NCI-H2081 (cell line): Measurements from ENCODE around the gene CDH4.

Source experiments
- DNase-seq, 2 experiments: peaks; one replicate each; lab custom pipeline; 2025; lab: John Stamatoyannopoulos, UW

CDH4 gene

DNA sequence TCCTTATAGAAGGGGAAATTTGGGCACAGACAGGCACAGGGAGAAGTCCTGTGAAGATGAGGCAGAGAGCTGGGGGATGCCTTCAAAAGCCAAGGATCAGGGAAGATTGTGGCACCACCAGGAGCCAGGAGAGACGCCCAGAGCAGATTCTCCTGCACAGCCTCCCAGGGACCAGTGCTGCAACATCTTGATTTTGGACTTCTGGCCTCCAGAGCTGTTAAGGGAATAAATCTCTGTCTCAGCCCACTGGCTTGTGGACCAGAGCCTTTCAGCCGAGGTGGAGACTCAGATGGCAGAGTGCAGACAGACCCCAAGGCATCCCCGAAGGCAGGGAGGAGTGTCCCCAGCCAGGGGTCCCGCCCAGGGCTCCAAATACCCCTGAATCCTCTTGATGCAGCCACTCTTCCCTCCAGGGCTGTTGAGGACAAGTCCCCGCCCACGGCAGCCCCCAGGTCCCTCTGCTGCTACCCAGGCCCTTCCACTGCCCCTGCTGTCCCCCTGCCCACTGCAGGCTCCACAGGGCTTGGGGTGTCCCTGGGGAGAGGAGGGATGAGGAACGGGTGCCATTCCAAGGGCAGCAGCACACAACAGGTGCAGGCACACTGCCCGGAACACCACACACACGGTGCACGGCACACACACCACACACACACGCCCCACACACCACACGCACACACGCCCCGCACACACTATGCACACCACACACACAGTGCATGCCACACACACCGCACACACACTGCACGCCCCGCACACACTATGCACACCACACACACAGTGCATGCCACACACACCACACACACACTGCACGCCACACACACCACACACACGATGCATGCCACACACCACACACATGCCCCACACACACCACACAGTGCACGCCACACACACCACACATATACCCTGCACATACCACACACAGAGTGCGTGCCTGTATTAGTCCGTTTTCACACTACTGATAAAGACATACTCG, 502.2 kb downstream of the CDH4 start:
- DNase-seq: no peak

DNA sequence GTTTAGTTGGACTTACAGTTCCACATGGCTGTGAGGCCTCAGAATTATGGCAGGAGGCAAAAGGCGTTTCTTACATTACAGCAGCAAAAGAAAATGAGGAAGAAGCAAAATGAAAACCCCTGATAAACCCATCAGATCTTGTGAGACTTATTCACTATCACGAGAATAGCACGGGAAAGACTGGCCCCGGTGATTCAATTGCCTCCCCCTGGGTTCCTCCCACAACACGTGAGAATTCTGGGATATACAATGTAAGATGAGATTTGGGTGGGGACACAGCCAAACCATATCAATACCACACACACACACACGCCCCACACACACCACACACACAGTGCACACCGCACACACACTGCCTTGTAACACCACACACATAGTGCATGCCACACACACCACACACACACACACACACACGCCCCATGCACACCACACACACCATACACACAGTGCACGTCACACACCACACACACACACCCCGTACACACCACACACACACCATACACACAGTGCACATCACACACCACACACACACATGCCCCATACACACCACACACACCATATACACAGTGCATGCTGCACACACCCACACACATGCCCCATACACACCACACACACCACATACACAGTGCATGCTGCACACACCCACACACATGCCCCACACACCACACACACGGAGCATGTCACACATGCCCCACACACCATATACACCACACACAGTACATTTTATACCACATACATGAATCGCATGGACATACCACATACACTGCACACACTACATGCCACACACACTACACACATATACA, 503.1 kb downstream of the CDH4 start:
- no peak for DNase-seq

DNA sequence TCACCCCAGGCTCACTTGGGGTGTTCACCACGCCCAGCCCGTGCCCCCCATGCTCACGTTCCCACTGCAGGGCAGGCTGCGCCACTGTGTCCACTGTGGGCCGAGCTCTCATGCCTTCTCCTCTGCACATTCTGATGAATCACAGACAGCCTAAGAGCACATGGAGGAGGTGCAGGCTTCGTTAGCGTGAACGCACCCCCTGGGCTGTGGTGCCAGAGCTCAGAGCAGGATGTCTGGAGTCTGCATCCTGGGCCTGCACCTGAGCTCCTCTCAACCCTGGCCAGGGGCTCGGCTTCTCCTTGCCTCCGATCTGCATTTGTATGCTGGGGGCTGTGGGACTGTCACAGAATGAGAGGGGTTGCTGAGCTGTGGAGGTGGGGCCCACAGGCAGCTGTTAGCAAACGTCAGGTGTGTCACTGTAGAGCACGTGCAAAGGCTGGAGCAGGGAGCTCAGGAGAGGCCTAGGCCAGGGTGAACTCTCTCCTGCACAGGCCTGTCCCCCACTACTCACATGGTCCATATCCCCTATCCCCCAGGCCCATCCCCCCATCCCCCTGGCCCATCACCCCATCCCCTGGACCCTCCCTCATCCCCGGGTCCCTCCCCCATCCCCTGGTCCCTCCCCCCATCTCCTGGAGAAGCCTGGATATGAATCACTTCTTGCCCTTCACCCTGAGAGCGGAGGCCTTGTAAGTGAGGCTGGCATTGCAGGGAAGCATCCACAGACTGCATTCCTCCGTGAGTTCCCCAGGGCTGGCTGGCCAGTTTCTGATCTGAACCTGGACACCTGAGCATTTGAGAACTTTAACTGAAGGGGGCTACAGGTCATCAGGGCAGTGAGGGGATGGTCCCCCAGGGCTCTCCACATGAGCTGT, 504.1 kb downstream of the CDH4 start:
- no peak for DNase-seq

DNA sequence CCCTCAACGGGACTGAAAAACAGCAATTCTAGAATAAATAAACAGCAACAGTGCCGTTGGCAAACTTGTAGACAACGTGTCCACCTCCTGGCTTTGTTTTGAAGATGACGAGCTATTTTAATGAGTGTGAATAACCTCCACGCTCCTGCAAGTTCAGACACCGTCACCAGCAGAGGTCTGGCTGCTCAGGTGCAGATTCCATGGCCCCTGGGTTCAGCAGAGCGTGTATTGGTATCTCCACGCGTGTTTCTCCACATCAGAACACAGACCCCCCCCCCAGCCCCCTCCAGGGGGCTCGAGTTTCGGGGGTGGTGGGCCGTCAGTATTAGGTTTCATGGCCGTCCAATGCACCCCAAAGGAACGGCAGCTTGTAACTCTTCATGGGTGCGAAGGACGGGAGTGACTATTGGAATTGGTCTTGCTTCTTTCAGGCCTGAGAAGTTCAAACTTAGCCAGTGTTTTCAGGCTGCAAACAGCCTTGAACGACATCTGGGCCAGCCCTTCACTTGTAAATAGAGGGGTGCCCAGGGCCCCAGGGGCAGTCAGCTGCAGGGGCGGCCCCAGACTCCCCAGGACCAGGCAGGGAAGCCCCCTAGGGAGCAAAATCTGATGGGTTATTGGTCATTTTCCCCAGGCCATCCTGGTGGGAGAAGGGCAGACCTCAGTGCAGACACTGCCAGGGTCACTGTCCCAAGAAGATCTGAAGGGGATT, 505.1 kb downstream of the CDH4 start:
- DNase-seq: no peak

DNA sequence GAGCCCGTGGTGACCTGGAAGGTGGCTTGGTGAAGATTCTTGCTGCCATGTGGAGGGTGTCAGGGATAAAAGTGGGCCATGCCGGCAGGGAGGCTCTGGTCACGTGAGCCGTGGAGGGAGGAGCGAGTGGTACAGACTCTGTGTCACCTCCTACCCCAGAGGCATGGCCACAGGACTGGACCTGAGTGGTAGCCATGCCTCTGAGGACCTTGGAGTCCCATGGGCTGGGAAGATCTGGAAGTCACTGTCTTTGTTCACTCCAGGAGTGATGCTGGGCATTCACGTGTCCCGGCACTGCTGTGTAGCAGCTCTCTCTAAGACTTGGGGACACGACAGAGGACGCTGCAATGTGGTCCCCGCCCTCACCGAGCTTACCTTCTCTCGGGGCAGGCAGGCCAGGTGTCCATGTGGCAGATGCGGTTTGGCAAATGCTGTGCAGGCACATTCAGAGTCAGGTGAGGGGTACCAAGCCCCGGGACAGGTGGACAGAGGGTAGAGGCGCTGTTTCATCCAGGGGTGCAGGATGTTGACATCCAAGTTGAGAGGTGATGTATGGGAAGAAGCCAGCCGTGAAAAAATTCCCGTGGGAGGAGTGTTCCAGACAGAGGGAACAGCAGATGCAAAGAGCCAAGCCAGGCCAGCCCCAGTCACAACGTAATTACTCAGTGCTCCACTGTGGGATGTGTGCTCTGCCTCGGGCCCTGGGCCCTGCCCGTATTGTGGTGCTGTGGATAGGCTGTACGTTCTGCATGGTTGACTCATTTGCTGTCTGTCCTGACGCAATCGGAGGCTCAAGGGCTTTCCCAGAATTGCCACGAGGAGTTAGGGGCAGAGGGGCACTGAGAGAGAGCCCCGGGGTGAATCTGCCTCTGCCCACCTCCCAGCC, 505.9 kb downstream of the CDH4 start:
- DNase-seq: no peak

DNA sequence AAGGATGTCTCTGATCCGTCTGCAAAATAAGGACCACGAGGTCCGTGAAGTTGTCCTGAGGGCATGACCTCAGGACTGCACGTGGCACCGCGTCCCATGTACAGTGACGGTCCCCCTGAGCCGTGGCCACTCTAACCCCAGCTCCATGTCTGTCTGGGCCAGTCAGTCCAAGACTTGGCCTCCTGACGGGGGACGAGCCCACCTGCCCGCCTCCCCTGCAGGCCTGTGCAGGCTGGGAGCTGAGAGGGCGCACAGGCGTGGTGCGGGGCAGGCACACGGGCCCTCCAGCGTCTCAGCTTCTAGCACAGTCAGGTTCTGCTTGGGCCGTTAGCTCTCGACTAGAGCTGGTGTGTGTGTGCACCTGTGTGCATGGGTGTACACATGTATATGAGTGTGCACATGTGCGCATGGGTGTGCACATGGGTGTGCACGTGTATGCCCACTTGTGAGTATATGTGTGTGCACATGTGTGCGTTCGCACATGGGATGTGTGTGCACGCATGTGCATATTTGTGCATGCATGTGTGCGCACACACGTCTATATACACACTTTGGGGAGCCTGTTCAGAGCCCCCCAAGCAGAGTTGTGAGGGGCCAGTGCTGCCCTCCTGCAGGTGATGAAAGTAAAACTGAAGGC, 506.6 kb downstream of the CDH4 start:
- no peak for DNase-seq

DNA sequence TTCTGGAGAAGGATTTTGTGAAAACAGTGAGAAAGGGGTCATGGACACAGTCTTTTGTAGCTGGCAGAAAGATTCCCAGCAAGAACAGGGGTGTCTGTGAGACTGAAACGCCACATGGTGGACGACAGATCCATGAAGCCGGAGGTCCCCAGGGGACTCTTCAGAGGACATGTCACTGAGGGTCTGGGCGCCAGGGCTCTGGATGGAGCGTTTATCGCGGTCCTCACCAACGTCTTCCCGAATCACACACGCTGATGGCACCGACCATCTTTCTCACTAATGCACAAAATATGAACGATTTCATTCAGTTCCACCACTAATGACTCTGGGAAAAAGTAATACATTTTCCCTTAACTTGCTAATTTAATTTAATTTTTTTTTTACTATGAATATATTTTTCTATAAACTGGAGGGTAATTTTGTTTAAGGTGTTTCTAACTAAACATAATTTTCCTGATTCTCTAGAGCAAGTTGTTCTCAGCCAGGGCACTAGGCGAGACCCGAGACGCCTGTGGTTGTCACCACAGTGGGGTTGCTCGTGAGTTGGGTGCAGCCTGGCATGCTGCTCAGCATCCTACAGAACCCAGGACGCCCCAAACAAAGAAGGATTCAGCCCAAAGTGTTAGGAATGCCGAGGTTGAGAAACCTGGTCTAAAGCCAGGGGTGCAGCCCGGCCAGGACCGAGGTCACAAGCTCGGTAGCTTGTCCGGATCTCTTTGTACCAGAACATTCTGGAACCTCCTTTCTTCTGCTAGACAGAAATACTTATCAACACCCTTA, 507.4 kb downstream of the CDH4 start:
- DNase-seq: no peak

DNA sequence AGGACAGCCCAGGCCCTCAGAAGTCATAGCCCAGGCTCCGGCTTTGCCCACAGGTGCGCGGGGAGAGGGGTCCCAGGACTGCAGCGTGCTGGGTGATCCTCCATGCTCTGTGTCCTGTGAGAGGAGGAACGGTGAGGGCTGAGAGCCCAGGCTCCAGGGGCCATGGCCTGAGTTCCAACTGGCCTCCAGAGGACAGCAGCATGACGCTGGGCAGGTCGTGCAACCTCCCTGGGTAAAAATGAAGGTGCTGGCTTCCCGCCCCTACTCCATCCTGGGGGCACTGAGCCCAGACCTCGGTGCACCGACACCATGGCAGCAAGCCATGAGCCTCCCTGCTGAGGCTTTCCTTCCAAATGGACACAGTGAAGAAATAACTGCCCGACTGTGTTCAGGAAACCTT, 508.3 kb downstream of the CDH4 start:
- DNase-seq: no peak

DNA sequence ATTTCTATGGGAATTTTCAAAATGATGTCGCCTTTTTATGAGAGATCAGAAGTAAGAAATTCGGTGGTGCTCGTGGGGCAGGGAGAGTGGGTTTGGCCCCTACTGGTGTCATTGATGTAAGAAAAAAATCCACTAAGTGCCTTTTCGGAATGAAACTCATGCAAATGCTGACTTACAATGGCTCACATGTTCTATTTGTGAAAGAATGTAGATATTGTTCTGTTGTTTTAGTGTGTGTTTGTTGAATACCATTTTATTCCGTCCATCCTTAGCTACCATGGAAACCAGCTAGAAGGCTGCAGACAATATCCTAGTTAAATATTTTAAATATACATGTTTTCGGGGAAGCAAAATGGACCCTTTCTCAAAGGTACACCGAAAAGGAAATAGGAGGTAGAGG, 508.7 kb downstream of the CDH4 start:
- no peak for DNase-seq

DNA sequence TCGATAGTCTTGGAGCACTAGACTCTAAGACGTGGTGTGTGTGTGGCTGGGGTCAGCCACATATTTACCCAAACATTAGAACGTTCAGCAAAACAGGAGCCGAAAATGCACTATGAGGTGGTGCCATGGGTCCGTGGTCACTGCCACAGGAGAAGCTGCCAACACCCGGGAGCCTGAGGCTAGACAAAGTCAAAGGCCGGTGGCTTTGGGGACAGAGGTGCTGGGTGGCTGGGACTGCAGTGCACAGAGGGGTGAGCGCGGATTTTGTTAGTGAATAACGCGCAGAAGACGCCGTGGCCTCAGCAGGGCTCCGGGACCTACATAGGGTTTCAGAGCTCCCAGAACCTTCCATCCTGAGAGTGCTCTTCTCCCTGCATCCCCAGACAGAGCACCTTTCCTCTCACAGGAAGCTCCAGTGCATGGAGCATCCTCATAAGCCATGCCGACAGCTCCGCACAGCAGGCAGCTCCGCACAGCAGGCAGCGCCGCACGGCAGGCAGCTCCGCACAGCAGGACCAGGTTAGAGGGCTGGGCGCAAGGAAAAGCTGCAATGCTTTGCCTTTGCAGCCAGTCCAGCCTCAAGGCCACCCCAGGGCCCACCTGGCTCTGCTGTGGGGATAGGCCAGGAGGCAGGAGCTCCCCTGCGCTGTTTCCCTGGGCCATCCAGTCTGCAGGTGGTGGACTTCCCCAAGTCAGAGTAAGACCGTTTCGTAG, 509.5 kb downstream of the CDH4 start:
- DNase-seq: no peak

DNA sequence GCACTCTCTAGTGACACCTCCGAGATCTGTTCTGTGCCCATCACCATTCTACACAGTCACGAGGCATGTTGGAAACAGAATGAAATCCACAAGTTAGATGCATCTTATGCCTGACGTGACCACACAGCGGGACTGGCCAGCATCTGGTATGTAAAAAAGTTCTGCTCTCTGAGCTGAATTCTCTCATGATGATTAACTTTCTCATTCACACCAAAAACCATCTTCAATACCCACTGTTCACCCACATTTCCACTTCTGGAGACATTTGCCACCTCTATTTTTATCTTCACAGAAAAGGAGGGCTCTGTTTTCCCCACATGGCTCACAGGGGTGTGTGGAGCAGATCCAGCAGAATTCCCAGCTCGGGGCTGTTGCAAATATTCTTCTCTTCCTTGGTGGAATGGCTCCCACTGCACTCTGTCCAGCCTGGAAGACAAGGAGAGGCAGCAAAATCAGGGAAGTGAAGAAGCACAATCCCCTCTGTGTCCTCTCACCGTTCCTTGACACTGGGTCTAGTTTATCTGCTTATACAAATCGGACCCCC, 510.2 kb downstream of the CDH4 start:
- DNase-seq: no peak

DNA sequence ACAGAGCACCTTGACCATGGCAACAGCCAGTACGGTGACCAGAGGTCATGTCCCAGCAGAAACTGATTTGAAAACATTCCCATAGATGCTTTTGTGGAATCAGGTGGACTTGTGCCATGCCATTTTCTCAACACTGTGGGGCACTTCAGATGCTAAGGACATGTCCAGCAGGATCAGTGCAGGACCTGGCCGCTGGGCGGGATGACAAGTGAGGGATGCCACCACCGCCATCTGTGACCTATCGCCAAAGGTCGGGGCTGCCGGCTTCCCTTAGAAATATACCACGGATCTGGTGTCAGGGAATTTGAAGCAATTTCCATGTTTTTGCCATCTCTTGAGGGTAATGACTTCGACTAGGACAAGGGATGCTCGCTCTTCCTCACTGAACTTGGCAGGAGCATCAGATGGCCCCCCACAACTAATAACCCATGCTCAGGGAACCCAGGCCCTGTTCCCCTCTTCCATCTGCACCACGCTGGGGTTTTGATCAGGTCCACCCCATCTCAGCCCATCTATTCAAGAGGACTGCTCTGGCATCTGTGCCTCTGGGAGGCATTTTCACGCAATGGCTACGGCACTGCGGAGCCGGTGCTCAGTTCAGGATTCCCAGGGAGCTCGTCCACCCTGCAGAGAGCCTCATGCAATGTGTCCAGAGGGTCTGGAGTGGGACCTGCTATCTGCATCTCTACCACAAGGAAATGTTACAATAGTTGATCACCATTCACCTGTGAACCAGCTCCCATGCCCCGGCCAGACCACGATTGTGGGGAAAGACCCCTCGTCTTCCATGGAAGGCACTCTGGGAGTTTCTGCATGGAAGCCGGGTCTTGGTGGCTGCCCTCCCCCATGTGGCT, 511.1 kb downstream of the CDH4 start:
- DNase-seq: no peak

DNA sequence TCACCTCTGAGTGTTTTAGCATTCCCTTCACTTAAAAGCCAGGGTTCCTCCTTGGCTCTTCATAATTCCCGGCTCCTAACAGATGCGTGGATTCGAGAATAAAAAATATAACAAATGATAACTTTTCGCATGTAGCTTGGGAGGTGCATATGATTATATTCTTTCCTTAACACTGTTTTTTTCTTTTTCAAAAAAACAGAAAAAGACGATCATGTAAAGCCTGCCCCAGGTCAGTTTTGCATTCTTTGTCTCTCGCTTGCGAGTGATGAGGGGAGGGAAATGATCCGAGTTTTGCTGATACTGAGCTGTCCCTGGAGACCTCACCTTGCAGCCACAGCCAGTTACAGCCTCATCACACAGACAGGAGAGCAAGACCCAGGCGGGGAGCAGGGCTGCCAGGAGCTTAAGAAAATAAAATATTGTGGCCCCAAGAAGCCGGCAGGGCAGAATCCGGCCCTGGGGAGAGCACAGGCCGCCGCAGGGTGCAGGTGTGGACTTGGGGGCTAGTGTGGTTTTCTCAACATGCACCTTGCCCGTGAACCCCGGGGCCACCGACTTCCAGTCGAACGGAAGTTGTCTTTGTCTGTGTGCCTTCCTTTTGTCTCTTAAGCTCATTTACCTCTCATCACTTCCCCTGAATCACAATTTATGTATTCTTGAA, 511.8 kb downstream of the CDH4 start:
- no peak for DNase-seq

DNA sequence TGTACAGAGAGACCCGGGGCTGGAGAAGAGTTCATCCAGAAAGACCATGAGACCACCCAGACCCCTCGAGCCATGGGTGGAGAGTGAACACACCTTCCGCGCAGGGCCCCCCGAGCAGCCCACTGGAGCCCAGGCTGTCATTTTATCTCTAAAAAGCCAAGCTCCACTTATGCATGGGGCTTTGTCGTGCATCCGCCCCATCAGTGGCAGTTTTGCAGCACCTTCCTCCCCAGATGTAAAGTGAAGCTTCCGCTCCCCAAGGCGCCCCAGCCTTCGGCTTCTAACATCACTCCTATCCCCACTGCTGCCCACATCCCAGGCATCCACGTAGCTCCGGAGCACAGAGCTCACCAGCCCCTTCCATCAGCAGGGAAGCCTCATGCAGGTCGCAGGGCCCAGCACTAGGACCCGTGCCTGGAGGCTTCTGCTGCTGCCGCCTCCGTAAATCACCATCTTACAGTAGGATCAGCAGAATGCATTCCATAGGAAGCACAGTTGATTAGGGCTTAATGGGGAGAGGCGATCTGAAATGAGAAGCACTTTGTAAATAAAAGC, 512.5 kb downstream of the CDH4 start:
- DNase-seq: no peak

DNA sequence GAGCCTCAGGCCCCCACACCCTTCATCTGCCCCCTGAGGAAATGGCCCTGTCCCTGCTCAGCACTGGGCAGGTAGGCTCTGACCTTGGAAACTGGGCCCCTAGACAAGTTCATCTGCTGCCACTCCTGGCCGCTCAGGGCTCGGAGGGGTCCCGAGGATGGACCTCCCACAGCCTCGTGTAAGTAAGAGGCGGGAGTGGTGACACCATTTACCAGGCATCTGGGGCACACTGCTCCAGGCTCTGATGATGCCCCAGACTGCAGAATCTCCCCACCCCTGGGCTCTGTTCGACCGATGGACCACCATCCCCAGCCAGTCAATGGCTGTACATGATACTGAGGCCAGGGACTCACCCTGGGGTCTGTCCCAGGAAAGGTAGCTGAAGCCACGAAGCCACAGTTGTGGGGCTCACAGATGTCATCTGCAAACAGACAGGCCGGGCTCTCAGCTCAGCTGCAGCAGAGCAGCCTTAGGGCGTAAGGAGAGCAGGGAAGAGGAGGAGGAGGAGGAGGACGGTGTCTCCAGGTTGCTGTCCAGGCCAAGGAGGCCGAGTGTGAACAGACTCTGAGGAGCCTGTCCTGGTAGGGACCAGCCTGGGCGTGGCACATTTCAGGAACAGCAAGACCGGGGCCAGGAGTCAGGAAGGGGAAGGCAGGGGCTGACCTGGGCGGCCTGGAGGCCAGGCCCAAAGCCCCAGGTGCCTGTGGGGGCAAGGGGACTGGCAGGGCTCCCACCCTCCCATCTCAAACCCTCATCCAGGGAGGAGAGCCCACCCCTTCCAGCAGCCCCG, 513.2 kb downstream of the CDH4 start:
- DNase-seq: no peak
